Suprapubic skin (tissue), 4 donors: ENCODE measurements around the gene SHLD1. TPM values are rescaled to one million over a fixed set of nuclear protein-coding genes. Genes with fewer than 3 reads are reported as not detected.
A peak's percentile ranks its signal among the peaks of the same experiment; 100 is the strongest.
"Not testable (repeated sequence)": the region's sequence is repeated elsewhere in the genome, so short reads cannot be mapped to it uniquely, and the experiment has no call there.

Experiments
- DNase-seq, 2 donors: peaks; one replicate each; pipeline ENCODE4 v3.0.0-alpha.2; 2019; ENCODE audit warnings: low spot score in 2 of 2
- H3K27ac ChIP-seq: fragments of 200-600 bp; sonication (generic); one replicate; pipeline ENCODE4 v1.5.1; 2019
- H3K27me3 ChIP-seq: fragments of 200-600 bp; sonication (generic); one replicate; pipeline ENCODE4 v1.5.1; 2019
- H3K36me3 ChIP-seq: fragments of 200-600 bp; sonication (generic); one replicate; pipeline ENCODE4 v1.5.1; 2019
- H3K4me1 ChIP-seq: fragments of 200-600 bp; sonication (generic); one replicate; pipeline ENCODE4 v1.5.1; 2019
- H3K4me3 ChIP-seq: fragments of 200-600 bp; sonication (generic); one replicate; pipeline ENCODE4 v1.5.1; 2019; ENCODE audit warnings: mild to moderate bottlenecking
- H3K9me3 ChIP-seq: fragments of 200-600 bp; sonication (generic); one replicate; pipeline ENCODE4 v1.5.1; 2019
- CTCF ChIP-seq, 2 donors: fragments of 200-600 bp in 1 of 2; fragments of 450-650 bp in 1 of 2; sonication (generic) in 1 of 2; IDR thresholded peaks; one replicate each; pipeline ENCODE4 v1.5.1; 2016 to 2019; ENCODE audit warnings: antibody characterized with exemption in 2 of 2, mild to moderate bottlenecking in 1 of 2, moderate library complexity in 1 of 2
- EP300 ChIP-seq: sonication (generic); formaldehyde crosslinking; IDR thresholded peaks from one replicate; pipeline ENCODE4 v1.6.1; 2017; ENCODE audit warnings: antibody characterized with exemption
- POLR2A ChIP-seq, 2 donors: fragments of 450-650 bp; IDR thresholded peaks; one replicate each; pipeline ENCODE4 v1.6.1; 2017; ENCODE audit warnings: antibody characterized with exemption in 2 of 2, mild to moderate bottlenecking in 2 of 2, moderate library complexity in 2 of 2
- POLR2AphosphoS5 ChIP-seq, 3 donors: sonication (generic); formaldehyde crosslinking; IDR thresholded peaks; one replicate each; pipeline ENCODE4 v1.6.1; 2017; ENCODE audit warnings: antibody characterized with exemption in 3 of 3
- WGBS: methylation state at CpG from one replicate; pipeline ENCODE4 v1.1.5; 2018; 5-methylcytosine and 5-hydroxymethylcytosine counted together
- total RNA-seq, 4 donors: library from RNA; depleted of rRNA; stranded (reverse); fragments of >200 nt; gene quantifications; one replicate each; pipeline ENCODE4 v1.1.0, GENCODE V29; 2016

Gene SHLD1
- 1 to 10 TPM; 3.3 to 3.9 (median 3.7) TPM for total RNA-seq

- H3K27ac ChIP-seq, result peak within 1 kb of the TSS; percentile 87
- peak; percentile 92 to 93 for DNase-seq
- TF ChIP-seq POLR2AphosphoS5 (IDR thresholded peaks at IDR 0.05) (peak in 2 of 3 donors; percentile 33 to 46), CTCF (IDR thresholded peaks at IDR 0.05) (no peak), POLR2A (IDR thresholded peaks at IDR 0.05) (no peak), EP300 (no peak)
- 12% methylated on average over 26 of the region's 27 CpGs for WGBS
- H3K36me3 ChIP-seq, result no peaks in the 10 kb centered on the region
- no peaks in the 10 kb centered on the region for H3K9me3 ChIP-seq
- peak within 1 kb of the TSS; percentile 60 for H3K4me3 ChIP-seq
- no peaks in the 10 kb centered on the region for H3K27me3 ChIP-seq
- peaks cover 5% of the 10 kb centered on the region for H3K4me1 ChIP-seq
These were observed at the start of gene SHLD1 for GRCh38 chr20:5749952-5750779. TSS of gene SHLD1 (plus strand) at chr20:5750401. CDS start at chr20:5772866, 22,465 bp downstream.

- WGBS, result 91% methylated on average over 3 of the region's 5 CpGs
- not testable (repeated sequence) for H3K4me1 ChIP-seq, H3K27ac ChIP-seq, DNase-seq, H3K36me3 ChIP-seq, H3K4me3 ChIP-seq, H3K27me3 ChIP-seq, H3K9me3 ChIP-seq
These were observed 47.9 kb upstream of the SHLD1 start for GRCh38 chr20:5702339-5702738.

- Histone ChIP-seq H3K27ac (no peak overlapping the region), H3K36me3 (no peaks in the 10 kb centered on the region), H3K9me3 (no peaks in the 10 kb centered on the region), H3K4me1 (no peaks in the 10 kb centered on the region), H3K27me3 (no peaks in the 10 kb centered on the region), H3K4me3 (no peak overlapping the region)
- WGBS, result 45% methylated on average over 5 of the region's 5 CpGs
- no peak for DNase-seq
- TF ChIP-seq EP300, result no peak
- no peak for TF ChIP-seq CTCF (IDR thresholded peaks at IDR 0.05)
These were observed 46.5 kb upstream of the SHLD1 start for GRCh38 chr20:5703681-5704101.

- Histone ChIP-seq H3K4me3 (no peak overlapping the region), H3K27ac (no peak overlapping the region), H3K27me3 (no peaks in the 10 kb centered on the region), H3K9me3 (no peaks in the 10 kb centered on the region), H3K4me1 (no peaks in the 10 kb centered on the region), H3K36me3 (no peaks in the 10 kb centered on the region)
- WGBS, result 73% methylated on average over 6 of the region's 6 CpGs
- TF ChIP-seq EP300 (no peak), POLR2AphosphoS5 (IDR thresholded peaks at IDR 0.05) (no peak), CTCF (IDR thresholded peaks at IDR 0.05) (no peak), POLR2A (IDR thresholded peaks at IDR 0.05) (no peak)
- no peak for DNase-seq
These were observed 44.4 kb upstream of the SHLD1 start for GRCh38 chr20:5705827-5706226.

- no peak for DNase-seq
These were observed 43.4 kb upstream of the SHLD1 start for GRCh38 chr20:5706797-5707196.

More at GRCh38 chr20:5706797-5707196, 43.4 kb upstream of the SHLD1 start:
- Histone ChIP-seq H3K27me3 (no peaks in the 10 kb centered on the region), H3K27ac (no peak overlapping the region), H3K4me3 (no peak overlapping the region), H3K36me3 (no peaks in the 10 kb centered on the region), H3K9me3 (no peaks in the 10 kb centered on the region), H3K4me1 (no peaks in the 10 kb centered on the region)
- TF ChIP-seq POLR2AphosphoS5 (IDR thresholded peaks at IDR 0.05) (no peak), CTCF (IDR thresholded peaks at IDR 0.05) (no peak), EP300 (no peak), POLR2A (IDR thresholded peaks at IDR 0.05) (no peak)
- 83% methylated on average over 9 of the region's 9 CpGs for WGBS
